ENCODE data around the gene PACC1. TPM values are rescaled to one million over a fixed set of nuclear protein-coding genes. Genes with fewer than 3 reads are reported as not detected.

Gene PACC1
- total RNA-seq, 6 donors from 2014 or later, result 3.7 to 10.5 (median 7.8) TPM

GRCh38 chr1:212317916-212318315 lies 96.8 kb downstream of the PACC1 start:
- DNase-seq (no peak), ATAC-seq (ENCODE audit: low FRiP score in 2 of 2) (no peak)
- WGBS, 2 donors, result 74 to 75% methylated on average over 2 of the region's 2 CpGs
- Histone ChIP-seq H3K4me1 (peaks cover 7 to 29% (median 14%) of the 10 kb centered on the region in 4 donors), H3K27ac (no peak overlapping the region), H3K4me3 (no peak overlapping the region), H3K36me3 (no peaks in the 10 kb centered on the region), H3K27me3 (no peaks in the 10 kb centered on the region), H3K9me3 (no peaks in the 10 kb centered on the region)
- no peak for TF ChIP-seq CTCF (IDR thresholded peaks at IDR 0.05)
- TF ChIP-seq EP300 (IDR thresholded peaks at IDR 0.05), result no peak
- TF ChIP-seq POLR2A (IDR thresholded peaks at IDR 0.05), result no peak
- TF ChIP-seq POLR2AphosphoS5 (IDR thresholded peaks at IDR 0.05), result no peak

- Histone ChIP-seq H3K36me3 (no peaks in the 10 kb centered on the region), H3K27me3 (no peaks in the 10 kb centered on the region), H3K27ac (no peak overlapping the region), H3K4me1 (peaks cover 7 to 32% (median 17%) of the 10 kb centered on the region in 4 donors), H3K4me3 (no peak overlapping the region), H3K9me3 (no peaks in the 10 kb centered on the region)
- peak; percentile 57 to 71 for ATAC-seq (ENCODE audit: low FRiP score in 2 of 2)
- no peak for DNase-seq
- peak in 4 of 6 experiments; percentile 18 to 38 (median 24) for TF ChIP-seq CTCF (IDR thresholded peaks at IDR 0.05)
- no peak for TF ChIP-seq POLR2A (IDR thresholded peaks at IDR 0.05)
- TF ChIP-seq POLR2AphosphoS5 (IDR thresholded peaks at IDR 0.05), result no peak
These were observed 98.8 kb downstream of the PACC1 start for GRCh38 chr1:212315907-212316306.

- no peaks in the 10 kb centered on the region for H3K9me3 ChIP-seq
- no peaks in the 10 kb centered on the region for H3K27me3 ChIP-seq
- no peak for ATAC-seq (ENCODE audit: low FRiP score in 2 of 2)
- 82% methylated on average over 2 of the region's 2 CpGs for WGBS, 2 donors
- H3K4me3 ChIP-seq, result no peak overlapping the region
- H3K4me1 ChIP-seq, result peaks cover 11 to 39% (median 24%) of the 10 kb centered on the region in 4 donors
- DNase-seq, result no peak
- no peaks in the 10 kb centered on the region for H3K36me3 ChIP-seq
- TF ChIP-seq POLR2A (IDR thresholded peaks at IDR 0.05) (no peak), CTCF (IDR thresholded peaks at IDR 0.05) (no peak), POLR2AphosphoS5 (IDR thresholded peaks at IDR 0.05) (no peak), EP300 (IDR thresholded peaks at IDR 0.05) (no peak)
- H3K27ac ChIP-seq, result no peak overlapping the region
These were observed 99.5 kb downstream of the PACC1 start for GRCh38 chr1:212315184-212315583.

Small RNAs within 50 kb of the gene (small RNA-seq; reads per million reads assigned to genes)
- gene SNORA16B, result 0 reads per million in 4 donors

Other genes with a start within 250 kb of the PACC1 start
- 100 to 1,000 TPM in 1 of 6 donors, 10 to 100 TPM in 5; 71.2 to 130 (median 88.5) TPM for gene PPP2R5A, start 129.5 kb downstream of the PACC1 start, total RNA-seq
- gene NENF, start 18.0 kb upstream of the PACC1 start, total RNA-seq, result 10 to 100 TPM; 21.0 to 67.5 (median 50.1) TPM
- gene ATF3, start 193.9 kb upstream of the PACC1 start, total RNA-seq, result 10 to 100 TPM in 5 of 6 donors, 1 to 10 TPM in 1; 7.3 to 69.3 (median 21.2) TPM

All from upper lobe of left lung (tissue), 6 donors.